Measurements from ENCODE around the gene OGFOD1.

Gene OGFOD1

DNA sequence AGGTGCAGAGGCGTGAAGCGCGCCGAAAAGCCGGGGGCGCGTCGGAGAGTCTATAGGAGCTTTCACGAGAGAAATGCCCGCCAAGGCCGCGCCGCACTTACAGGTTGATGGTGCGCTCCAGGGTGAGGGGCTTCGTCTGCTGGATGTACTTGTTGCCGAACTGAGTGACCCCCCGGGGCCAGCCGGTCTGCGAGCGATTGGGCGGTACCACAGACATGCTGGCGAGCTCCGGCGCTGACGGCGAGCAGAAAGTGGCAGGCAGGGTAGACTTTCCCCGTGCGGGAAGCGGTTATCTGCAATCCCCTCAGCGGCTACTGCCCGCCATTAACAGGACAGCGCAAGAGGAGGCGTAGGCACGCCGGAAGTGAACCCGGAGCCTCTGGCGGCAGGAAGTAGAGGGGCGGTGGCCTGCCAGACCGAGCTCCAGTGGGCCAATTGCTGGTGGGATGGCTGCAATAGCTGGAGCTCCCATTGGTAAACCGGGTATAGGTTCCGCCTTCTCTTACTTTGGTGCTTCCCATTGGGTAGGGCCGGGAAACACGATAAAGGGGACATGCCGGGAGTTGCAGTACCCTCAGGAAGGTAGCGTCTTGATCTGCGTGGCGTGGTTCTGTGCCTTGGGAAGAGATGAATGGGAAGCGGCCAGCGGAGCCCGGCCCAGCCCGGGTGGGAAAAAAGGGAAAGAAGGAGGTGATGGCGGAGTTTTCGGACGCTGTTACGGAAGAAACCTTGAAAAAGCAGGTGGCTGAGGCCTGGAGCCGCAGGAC is at the start of gene OGFOD1, which contains the start of gene NUDT21:
Gene OGFOD1, plus strand, starts transcription at position 569 of the 767 bp plus-strand sequence. Its CDS starts 59 bp downstream, at position 628.
Gene NUDT21, minus strand, starts transcription at position 347 of the 767 bp plus-strand sequence. Its CDS starts 130 bp downstream, at position 217.
- Mint-ChIP-seq H3K36me3 (ENCODE audit: low read depth) (peaks cover 89% of the 10 kb centered on the region), H3K4me1 (ENCODE audit: low read depth) (peaks cover 60% of the 10 kb centered on the region), H3K4me3 (peak within 1 kb of the TSS; percentile 90), H3K9me3 (no peaks in the 10 kb centered on the region), H3K27ac (peak within 1 kb of the TSS; percentile 96), H3K27me3 (no peaks in the 10 kb centered on the region)
- DNase-seq: peak; percentile 87

- no peaks in the 10 kb centered on the region for H3K9me3 Mint-ChIP-seq
- H3K27ac Mint-ChIP-seq: no peak overlapping the region
- H3K4me1 Mint-ChIP-seq (ENCODE audit: low read depth): no peaks in the 10 kb centered on the region
- no peak overlapping the region for H3K4me3 Mint-ChIP-seq
- H3K36me3 Mint-ChIP-seq (ENCODE audit: low read depth): peaks cover 76% of the 10 kb centered on the region
- H3K27me3 Mint-ChIP-seq: no peaks in the 10 kb centered on the region
- DNase-seq: no peak
Observed at GRCh38 chr16:56405977-56406672, 45.2 kb upstream of the OGFOD1 start.

GRCh38 chr16:56408379-56409098 is 42.8 kb upstream of the OGFOD1 start:
- Mint-ChIP-seq H3K27me3 (no peaks in the 10 kb centered on the region), H3K36me3 (ENCODE audit: low read depth) (peaks cover 82% of the 10 kb centered on the region), H3K4me3 (no peak overlapping the region), H3K4me1 (ENCODE audit: low read depth) (peaks cover 2% of the 10 kb centered on the region), H3K9me3 (no peaks in the 10 kb centered on the region), H3K27ac (no peak overlapping the region)
- no peak for DNase-seq

DNA sequence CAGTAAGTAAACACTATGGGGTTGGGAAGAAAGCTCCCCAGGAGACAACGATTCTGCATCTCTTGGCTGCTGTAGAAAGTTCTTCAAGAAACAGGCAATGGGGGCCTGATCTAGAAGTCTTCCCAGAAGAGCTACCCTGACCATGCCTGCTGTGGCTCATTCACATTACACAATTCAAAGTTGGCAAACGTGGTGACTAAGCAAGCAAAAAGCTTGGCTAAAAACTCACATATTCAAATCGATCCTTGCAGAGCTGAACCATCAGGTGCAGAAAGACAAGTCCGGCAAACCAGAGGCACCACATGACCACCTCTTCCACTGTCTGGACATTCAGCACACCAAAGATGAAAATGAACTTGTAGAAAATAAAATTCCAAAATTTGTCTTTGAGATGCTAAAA is 42.2 kb upstream of the OGFOD1 start:
- no peak for DNase-seq
- Mint-ChIP-seq H3K4me3 (no peak overlapping the region), H3K4me1 (ENCODE audit: low read depth) (peaks cover 3% of the 10 kb centered on the region), H3K36me3 (ENCODE audit: low read depth) (peaks cover 84% of the 10 kb centered on the region), H3K27ac (no peak overlapping the region), H3K27me3 (no peaks in the 10 kb centered on the region), H3K9me3 (no peaks in the 10 kb centered on the region)

- H3K4me1 Mint-ChIP-seq (ENCODE audit: low read depth): peaks cover 14% of the 10 kb centered on the region
- peaks cover 76% of the 10 kb centered on the region for H3K36me3 Mint-ChIP-seq (ENCODE audit: low read depth)
- no peak for DNase-seq
- no peaks in the 10 kb centered on the region for H3K9me3 Mint-ChIP-seq
- H3K27ac Mint-ChIP-seq: no peak overlapping the region
- H3K4me3 Mint-ChIP-seq: no peak overlapping the region
- no peaks in the 10 kb centered on the region for H3K27me3 Mint-ChIP-seq
Observed at GRCh38 chr16:56411123-56411522, 40.2 kb upstream of the OGFOD1 start.

GRCh38 chr16:56411624-56412023 is 39.7 kb upstream of the OGFOD1 start:
- Mint-ChIP-seq H3K27me3 (no peaks in the 10 kb centered on the region), H3K9me3 (no peaks in the 10 kb centered on the region), H3K4me3 (no peak overlapping the region), H3K36me3 (ENCODE audit: low read depth) (peaks cover 76% of the 10 kb centered on the region), H3K4me1 (ENCODE audit: low read depth) (peaks cover 15% of the 10 kb centered on the region), H3K27ac (no peak overlapping the region)
- no peak for DNase-seq

- Mint-ChIP-seq H3K27ac (no peak overlapping the region), H3K9me3 (no peaks in the 10 kb centered on the region), H3K27me3 (no peaks in the 10 kb centered on the region), H3K4me3 (no peak overlapping the region), H3K36me3 (ENCODE audit: low read depth) (peaks cover 65% of the 10 kb centered on the region), H3K4me1 (ENCODE audit: low read depth) (peaks cover 19% of the 10 kb centered on the region)
- DNase-seq: no peak
Observed at GRCh38 chr16:56413381-56413780, 38.0 kb upstream of the OGFOD1 start.

- H3K36me3 Mint-ChIP-seq (ENCODE audit: low read depth): peaks cover 58% of the 10 kb centered on the region
- H3K4me3 Mint-ChIP-seq: no peak overlapping the region
- no peaks in the 10 kb centered on the region for H3K9me3 Mint-ChIP-seq
- H3K27ac Mint-ChIP-seq: no peak overlapping the region
- DNase-seq: no peak
- H3K27me3 Mint-ChIP-seq: no peaks in the 10 kb centered on the region
- H3K4me1 Mint-ChIP-seq (ENCODE audit: low read depth): peaks cover 20% of the 10 kb centered on the region
Observed at GRCh38 chr16:56414366-56414765, 37.0 kb upstream of the OGFOD1 start.

DNA sequence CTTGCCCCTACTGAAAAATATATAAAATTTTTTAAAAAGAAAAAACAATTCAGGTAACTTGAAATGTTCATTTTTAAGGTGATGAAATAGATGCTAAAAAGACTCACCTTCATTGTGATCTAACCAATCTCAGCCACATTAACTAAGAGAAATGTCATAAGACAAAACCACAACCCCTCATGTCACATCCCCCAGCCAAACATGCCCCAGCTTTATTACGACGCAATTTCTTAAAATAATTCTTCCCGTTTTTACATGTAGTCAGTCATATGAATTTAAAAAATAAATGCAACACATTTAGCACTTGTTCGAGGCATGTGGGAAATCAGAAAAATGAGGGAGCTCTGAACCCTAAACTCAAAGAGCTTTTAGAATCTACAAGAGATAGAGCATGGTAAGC is 35.5 kb upstream of the OGFOD1 start:
- Mint-ChIP-seq H3K27me3 (no peaks in the 10 kb centered on the region), H3K4me3 (no peak overlapping the region), H3K27ac (no peak overlapping the region), H3K9me3 (no peaks in the 10 kb centered on the region), H3K4me1 (ENCODE audit: low read depth) (peaks cover 29% of the 10 kb centered on the region), H3K36me3 (ENCODE audit: low read depth) (peaks cover 43% of the 10 kb centered on the region)
- no peak for DNase-seq

DNA sequence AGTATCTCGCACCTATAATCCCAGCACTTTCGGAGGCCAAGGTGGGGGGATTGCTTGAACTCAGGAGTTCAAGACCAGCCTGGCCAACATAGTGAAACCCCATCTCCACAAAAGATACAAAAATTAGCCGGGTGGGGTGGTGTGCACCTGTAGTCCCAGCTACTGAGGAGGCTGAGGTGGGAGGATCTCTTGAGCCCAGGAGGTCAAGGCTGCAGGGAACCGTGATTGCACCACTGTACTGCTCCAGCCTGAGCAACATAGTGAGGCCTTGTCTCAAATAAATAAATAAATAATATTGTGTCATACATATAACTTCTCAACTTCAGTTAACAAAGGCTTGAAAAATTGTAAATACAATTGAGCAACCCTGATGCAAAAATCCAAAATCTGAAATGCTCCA is 34.2 kb upstream of the OGFOD1 start:
- peaks cover 38% of the 10 kb centered on the region for H3K4me1 Mint-ChIP-seq (ENCODE audit: low read depth)
- no peak overlapping the region for H3K4me3 Mint-ChIP-seq
- no peaks in the 10 kb centered on the region for H3K27me3 Mint-ChIP-seq
- DNase-seq: no peak
- H3K36me3 Mint-ChIP-seq (ENCODE audit: low read depth): peaks cover 30% of the 10 kb centered on the region
- no peak overlapping the region for H3K27ac Mint-ChIP-seq
- no peaks in the 10 kb centered on the region for H3K9me3 Mint-ChIP-seq

DNA sequence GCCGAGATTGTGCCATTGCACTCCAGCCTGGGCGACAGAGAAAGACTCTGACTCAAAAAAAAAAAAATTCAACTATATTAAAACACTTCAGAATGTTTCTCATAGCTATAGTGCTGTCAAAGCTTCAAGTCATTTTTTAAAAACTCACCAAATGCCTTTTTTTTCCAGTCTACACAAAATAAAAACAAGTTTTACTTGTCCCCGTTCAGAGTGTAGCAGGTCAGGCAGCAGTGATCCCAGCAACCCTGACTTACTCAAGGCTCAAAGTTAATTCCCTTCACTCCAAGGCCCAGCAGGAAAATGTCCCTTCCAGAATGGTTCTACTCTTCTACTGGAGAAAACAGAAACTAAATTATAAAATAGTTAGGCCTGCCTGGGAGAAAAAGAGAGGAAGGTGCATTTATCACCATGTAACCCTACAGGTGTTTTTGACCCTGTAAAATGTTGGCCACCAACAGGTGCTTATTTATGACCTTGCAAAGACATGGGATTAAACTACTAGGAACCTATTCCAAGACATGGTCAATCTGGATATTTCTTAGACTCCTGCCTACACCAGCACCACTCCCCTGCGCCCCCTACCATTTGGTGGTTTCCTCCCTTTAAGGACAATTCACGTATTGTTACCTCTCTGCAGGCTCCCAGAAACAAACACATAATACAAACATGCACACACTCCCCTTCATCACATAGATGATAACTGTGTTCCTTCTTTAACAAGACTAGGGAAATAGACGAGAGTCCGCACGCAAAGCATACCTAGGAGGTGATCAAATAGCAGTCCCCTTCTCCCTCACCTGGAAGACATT is 31.4 kb upstream of the OGFOD1 start:
- DNase-seq: no peak
- no peak overlapping the region for H3K4me3 Mint-ChIP-seq
- H3K27me3 Mint-ChIP-seq: no peaks in the 10 kb centered on the region
- H3K36me3 Mint-ChIP-seq (ENCODE audit: low read depth): peaks cover 12% of the 10 kb centered on the region
- no peaks in the 10 kb centered on the region for H3K9me3 Mint-ChIP-seq
- H3K27ac Mint-ChIP-seq: no peak overlapping the region
- peaks cover 52% of the 10 kb centered on the region for H3K4me1 Mint-ChIP-seq (ENCODE audit: low read depth)

GRCh38 chr16:56420613-56421012 is 30.7 kb upstream of the OGFOD1 start:
- no peaks in the 10 kb centered on the region for H3K27me3 Mint-ChIP-seq
- no peak for DNase-seq
- H3K27ac Mint-ChIP-seq: peak overlapping the region; percentile 13
- peaks cover 46% of the 10 kb centered on the region for H3K4me1 Mint-ChIP-seq (ENCODE audit: low read depth)
- no peak overlapping the region for H3K4me3 Mint-ChIP-seq
- no peaks in the 10 kb centered on the region for H3K9me3 Mint-ChIP-seq
- peaks cover 9% of the 10 kb centered on the region for H3K36me3 Mint-ChIP-seq (ENCODE audit: low read depth)

DNA sequence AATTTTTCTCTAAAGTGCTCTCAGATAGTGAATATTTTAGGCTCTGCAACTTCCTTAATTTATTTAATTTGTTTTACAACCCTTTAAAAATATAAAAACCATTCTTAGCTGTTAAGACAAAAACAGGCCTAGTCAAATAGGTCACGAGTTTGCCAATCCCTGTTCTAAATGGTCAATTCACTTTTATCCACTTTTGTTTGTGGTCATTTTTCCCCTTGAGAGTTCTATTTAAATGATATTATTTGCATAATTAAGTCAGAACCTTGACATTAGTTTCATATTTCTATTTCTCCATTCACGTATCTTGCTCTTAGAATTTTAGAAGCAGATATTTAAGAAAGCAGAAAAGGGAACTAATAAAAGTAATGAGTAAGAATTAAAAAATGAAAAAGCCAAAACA is 30.0 kb upstream of the OGFOD1 start:
- DNase-seq: no peak
- H3K4me1 Mint-ChIP-seq (ENCODE audit: low read depth): peaks cover 48% of the 10 kb centered on the region
- H3K27ac Mint-ChIP-seq: no peak overlapping the region
- H3K4me3 Mint-ChIP-seq: no peak overlapping the region
- peaks cover 9% of the 10 kb centered on the region for H3K36me3 Mint-ChIP-seq (ENCODE audit: low read depth)
- no peaks in the 10 kb centered on the region for H3K27me3 Mint-ChIP-seq
- no peaks in the 10 kb centered on the region for H3K9me3 Mint-ChIP-seq

Measured in activated T-cell treated with anti-CD3 and anti-CD28 coated beads, Interleukin-2, amount 50 U/mL, for 24 hours (primary cell).